H1 (cell line): ENCODE measurements around the gene PSPC1. TPM values are rescaled to one million over a fixed set of nuclear protein-coding genes. Genes with fewer than 3 reads are reported as not detected.

Experiments
- CTCF ChIA-PET: fragments of 300-600 bp; sonication (Branson Sonifier 250); formaldehyde crosslinking; loops from one replicate; lab custom pipeline; 2021; ENCODE audit not compliant: partially characterized antibody; lab: Charles Lee
- POLR2A ChIA-PET: fragments of 300-600 bp; sonication (Branson Sonifier 250); formaldehyde crosslinking; loops from one replicate; lab custom pipeline; 2021; ENCODE audit warnings: inconsistent platforms; ENCODE audit not compliant: partially characterized antibody; lab: Charles Lee
- DNase-seq, 2 experiments: peaks; one replicate each; pipeline versions ENCODE4 v3.0.0 to v3.0.0-alpha.2; 2010 to 2022; ENCODE audit warnings: low spot score in 2 of 2, low read depth in 1 of 2, mixed read lengths in 1 of 2
- FAIRE-seq: peaks from 2 replicates; lab custom pipeline; 2011; peaks lifted over from hg19 to GRCh38; lab: Jason Lieb, UNC
- H2AFZ ChIP-seq: 2 replicates; pipeline ENCODE4 v1.8.1; 2012; ENCODE audit warnings: low read length, inconsistent platforms
- H2AK5ac ChIP-seq: 2 replicates; pipeline ENCODE4 v1.6.1; 2013; ENCODE audit warnings: low read depth, low read length
- H2BK120ac ChIP-seq: replicated peaks from 2 replicates; pipeline ENCODE3; 2013; ENCODE audit warnings: low read depth, low read length, inconsistent platforms
- H2BK12ac ChIP-seq: 2 replicates; pipeline ENCODE4 v1.6.1; 2013; ENCODE audit warnings: low read depth, low read length
- H2BK15ac ChIP-seq: 2 replicates; pipeline ENCODE4 v1.6.1; 2013; ENCODE audit warnings: low read length
- H2BK20ac ChIP-seq: 2 replicates; pipeline ENCODE4 v1.6.1; 2013; ENCODE audit warnings: low read length
- H2BK5ac ChIP-seq: 2 replicates; pipeline ENCODE4 v1.6.1; 2013; ENCODE audit warnings: low read depth, low read length
- H3K14ac ChIP-seq: 2 replicates; pipeline ENCODE4 v1.6.1; 2013; ENCODE audit warnings: inconsistent platforms; ENCODE audit not compliant: insufficient read length
- H3K18ac ChIP-seq: 2 replicates; pipeline ENCODE4 v1.6.1; 2013; ENCODE audit warnings: low read length; ENCODE audit errors: extremely low read depth
- H3K23ac ChIP-seq: 2 replicates; pipeline ENCODE4 v1.6.1; 2013; ENCODE audit warnings: inconsistent platforms; ENCODE audit not compliant: insufficient read length
- H3K23me2 ChIP-seq: 2 replicates; pipeline ENCODE4 v1.6.1; 2013; ENCODE audit warnings: low read depth, low read length
- H3K27ac ChIP-seq: 2 replicates; pipeline ENCODE4 v1.6.1; 2011; ENCODE audit warnings: low read depth, low read length, inconsistent platforms
- H3K27me3 ChIP-seq, 4 experiments: replicated peaks in 1 of 4; 1 replicate in 1 of 4; 2 replicates in 3 of 4; pipeline versions ENCODE4 v1.6.1 to v1.8.1; 2011 to 2013; ENCODE audit warnings: low read length in 3 of 4, mild to moderate bottlenecking in 3 of 4, inconsistent platforms in 2 of 4, mixed read lengths in 2 of 4, moderate library complexity in 1 of 4; ENCODE audit not compliant: control insufficient read depth in 3 of 4, insufficient read depth in 3 of 4; ENCODE audit errors: extremely low read depth in 1 of 4
- H3K36me3 ChIP-seq, 4 experiments: 2 replicates each; pipeline versions ENCODE4 v1.6.1 to v1.8.1; 2011 to 2013; ENCODE audit warnings: mild to moderate bottlenecking in 4 of 4, low read length in 3 of 4, moderate library complexity in 2 of 4, control low read depth in 1 of 4, inconsistent platforms in 1 of 4; ENCODE audit not compliant: insufficient read depth in 4 of 4, control insufficient read depth in 2 of 4
- H3K4ac ChIP-seq: replicated peaks from 2 replicates; pipeline ENCODE3; 2013; ENCODE audit warnings: low read length, low read depth, mixed read lengths, inconsistent platforms; ENCODE audit not compliant: insufficient read length
- H3K4me1 ChIP-seq, 4 experiments: replicated peaks in 1 of 4; 1 replicate in 1 of 4; 2 replicates in 3 of 4; pipeline versions ENCODE4 v1.6.1 to v1.8.1; 2011 to 2013; ENCODE audit warnings: low read length in 3 of 4, inconsistent platforms in 2 of 4, mixed read lengths in 1 of 4; ENCODE audit not compliant: insufficient read depth in 4 of 4, control insufficient read depth in 3 of 4
- H3K4me2 ChIP-seq, 2 experiments: 2 replicates each; pipeline versions ENCODE4 v1.6.1 to v1.8.1; 2011 to 2013; ENCODE audit warnings: low read depth in 2 of 2, low read length in 2 of 2, control low read depth in 1 of 2, inconsistent platforms in 1 of 2, mild to moderate bottlenecking in 1 of 2; ENCODE audit not compliant: insufficient read depth in 1 of 2
- H3K4me3 ChIP-seq, 4 experiments: fragments of 200-600, 300-600 bp in 1 of 4; sonication (generic), shearing (Covaris generic), sonication (Bioruptor Twin) in 1 of 4; 2 replicates each; pipeline versions ENCODE4 v1.5.1 to v1.8.1; 2011 to 2016; ENCODE audit warnings: low read length in 4 of 4, low read depth in 3 of 4, control low read depth in 2 of 4, inconsistent platforms in 2 of 4, mild to moderate bottlenecking in 2 of 4, mixed read lengths in 1 of 4, moderate library complexity in 1 of 4; ENCODE audit not compliant: insufficient read depth in 2 of 4; ENCODE audit errors: extremely low read depth in 1 of 4
- H3K56ac ChIP-seq: replicated peaks from 2 replicates; pipeline ENCODE3; 2013; ENCODE audit warnings: low read depth, mild to moderate bottlenecking, mixed read lengths, low read length, inconsistent platforms; ENCODE audit not compliant: insufficient read length
- H3K79me1 ChIP-seq: 2 replicates; pipeline ENCODE4 v1.6.1; 2013; ENCODE audit warnings: low read depth, low read length, control low read depth
- H3K79me2 ChIP-seq, 2 experiments: 2 replicates each; pipeline versions ENCODE4 v1.6.1 to v1.8.1; 2012 to 2013; ENCODE audit warnings: low read length in 2 of 2, mild to moderate bottlenecking in 2 of 2, inconsistent platforms in 1 of 2; ENCODE audit not compliant: insufficient read depth in 2 of 2, control insufficient read depth in 1 of 2
- H3K9ac ChIP-seq, 4 experiments: replicated peaks in 1 of 4; 1 replicate in 1 of 4; 2 replicates in 3 of 4; pipeline versions ENCODE4 v1.6.1 to v1.8.1; 2011 to 2013; ENCODE audit warnings: low read depth in 3 of 4, low read length in 3 of 4, control low read depth in 2 of 4, mild to moderate bottlenecking in 2 of 4, moderate library complexity in 2 of 4, inconsistent platforms in 1 of 4; ENCODE audit errors: extremely low read depth in 1 of 4
- H3K9me3 ChIP-seq, 2 experiments: 2 replicates each; pipeline versions ENCODE4 v1.6.1 to v1.8.1; 2012 to 2013; ENCODE audit warnings: mild to moderate bottlenecking in 2 of 2, moderate library complexity in 2 of 2, control low read depth in 1 of 2, inconsistent platforms in 1 of 2, low read depth in 1 of 2, low read length in 1 of 2, mixed read lengths in 1 of 2; ENCODE audit not compliant: insufficient read depth in 2 of 2
- H4K20me1 ChIP-seq, 2 experiments: replicated peaks in 1 of 2; 2 replicates each; pipeline versions ENCODE3 to v1.8.1; 2011 to 2013; ENCODE audit warnings: inconsistent platforms in 2 of 2, low read length in 2 of 2, mild to moderate bottlenecking in 1 of 2; ENCODE audit not compliant: insufficient read depth in 2 of 2, control insufficient read depth in 1 of 2
- H4K5ac ChIP-seq: 2 replicates; pipeline ENCODE4 v1.6.1; 2013; ENCODE audit warnings: low read length, low read depth, mixed read lengths, inconsistent platforms; ENCODE audit not compliant: insufficient read length
- H4K8ac ChIP-seq: 2 replicates; pipeline ENCODE4 v1.8.0; 2013; ENCODE audit warnings: mild to moderate bottlenecking, moderate library complexity, low read length, inconsistent platforms; ENCODE audit not compliant: insufficient read depth; ENCODE audit errors: extremely low read depth
- H4K91ac ChIP-seq: replicated peaks from 2 replicates; pipeline ENCODE3; 2013; ENCODE audit warnings: low read length, mixed read lengths, inconsistent platforms; ENCODE audit not compliant: insufficient read length
- ASH2L ChIP-seq: fragments of 200-600, 300-600 bp; sonication (generic); IDR thresholded peaks from one replicate; pipeline ENCODE4 v1.7.1; 2017; ENCODE audit warnings: low read length
- NANOG ChIP-seq: IDR thresholded peaks from 2 replicates; pipeline ENCODE4 v1.6.1; 2011; ENCODE audit warnings: low read length, low read depth, mild to moderate bottlenecking, inconsistent platforms; ENCODE audit not compliant: insufficient read depth, poor library complexity, severe bottlenecking
- POU5F1 ChIP-seq: IDR thresholded peaks from 2 replicates; pipeline ENCODE4 v1.6.1; 2011; ENCODE audit warnings: low read depth, mild to moderate bottlenecking, low read length, moderate library complexity
- RBBP5 ChIP-seq: IDR thresholded peaks from 2 replicates; pipeline ENCODE4 v1.7.1; 2012; ENCODE audit warnings: low read depth, mild to moderate bottlenecking, inconsistent platforms, low read length, moderate library complexity, borderline replicate concordance
- SIN3A ChIP-seq, 2 experiments: IDR thresholded peaks in 1 of 2; conservative IDR thresholded peaks in 1 of 2; 2 replicates each; pipeline ENCODE4 v1.6.1; 2011 to 2012; ENCODE audit warnings: low read length in 2 of 2, improper control_type of control experiment in 1 of 2, low read depth in 1 of 2, mild to moderate bottlenecking in 1 of 2
- SP1 ChIP-seq: IDR thresholded peaks from 2 replicates; pipeline ENCODE4 v1.6.1; 2011; ENCODE audit warnings: low read depth, low read length
- TEAD4 ChIP-seq: IDR thresholded peaks from 2 replicates; pipeline ENCODE4 v1.6.1; 2012; ENCODE audit warnings: low read depth, low read length, inconsistent platforms, mixed read lengths
- WGBS, 2 experiments: shearing (Covaris generic) in 1 of 2; methylation state at CpG; one replicate each; pipeline versions ENCODE4 v1.1.6 to v1.1.7; 2013 to 2015; ENCODE audit warnings: low lambda C conversion rate in 2 of 2, mixed read lengths in 2 of 2, inconsistent platforms in 1 of 2, low coverage in 1 of 2, missing lambda C conversion rate in 1 of 2; ENCODE audit not compliant: insufficient replicate concordance in 2 of 2, insufficient coverage in 1 of 2, insufficient read length in 1 of 2; ENCODE audit errors: extremely low coverage in 1 of 2, missing lambda C conversion rate in 1 of 2; 5-methylcytosine and 5-hydroxymethylcytosine counted together
- polyA plus RNA-seq, 7 experiments: library from polyadenylated mRNA; depleted of rRNA in 3 of 7; stranded (reverse) in 5 of 7; unstranded in 2 of 7; fragments of >200 nt in 5 of 7; fragments of 200-250 nt in 2 of 7; gene quantifications; 1 replicate in 5 of 7; 2 replicates in 1 of 7; 4 replicates in 1 of 7; pipeline versions ENCODE4 v1.2.1 to v1.2.3, GENCODE V29; 2011 to 2013; ENCODE audit warnings: missing spikeins in 2 of 7, mixed read lengths in 2 of 7
- total RNA-seq: library from RNA; stranded (reverse); fragmentation: NEBNext Ultra II Directional; extraction: Animal tissue kit (Norgen Biotek cat#: 25700); gene quantifications from 2 replicates; pipeline ENCODE4 v1.2.1, GENCODE V29; 2021

PSPC1 gene
- total and polyA plus RNA-seq, 2 of the 8 experiments (the other 6 are each of a cell fraction or from before 2014, with no cell fraction given) = 53.4 to 97.4 TPM

GRCh38 chr13:19794631-19795030, 11.9 kb upstream of the PSPC1 start:
- FAIRE-seq = no peak
- no peak overlapping the region for H2BK12ac ChIP-seq
- no peaks in the 10 kb centered on the region for H3K79me2 ChIP-seq
- no peaks in the 10 kb centered on the region for H3K23me2 ChIP-seq
- H3K23ac ChIP-seq = no peak overlapping the region
- peak; percentile 43 to 60; a peak in 1 of 4 replicates for TF ChIP-seq SIN3A (conservative IDR thresholded peaks at IDR 0.05 in 1 of 2, IDR thresholded peaks at IDR 0.05 in 1 of 2; ENCODE audit: low read depth in 1 of 2, low read length in 2 of 2)
- no peak for TF ChIP-seq NANOG
- no peak for TF ChIP-seq POU5F1
- TF ChIP-seq SP1 = peak; percentile 93
- peak; percentile 90 for TF ChIP-seq ASH2L
- peak; percentile 97; the same call in 1 of the 2 replicates for TF ChIP-seq RBBP5
- peak; percentile 79 for TF ChIP-seq TEAD4
- no peak overlapping the region for H3K4ac ChIP-seq
- no peaks in the 10 kb centered on the region for H4K20me1 ChIP-seq
- ChIA-PET CTCF (interaction anchor here (1.1 kb wide), 1 partner anchor 33 kb away, joined by 6 read pairs; no protein-coding TSS in a partner anchor), POLR2A (interaction anchor here (0.7 to 1.8 kb wide), 5 partner anchors 11 to 70 kb away, joined by 3 to 9 read pairs (median 4); partner anchors contain the start of genes PSPC1 and ZMYM5)
- H3K9ac ChIP-seq = peak overlapping the region in 1 of 4 experiments; percentile 20; a peak in 1 of 7 replicates
- peak overlapping the region; percentile 58; the same call in 1 of the 2 replicates for H3K27ac ChIP-seq
- no peaks in the 10 kb centered on the region for H3K9me3 ChIP-seq
- no peak overlapping the region for H3K56ac ChIP-seq
- no peak overlapping the region for H3K14ac ChIP-seq
- H3K4me2 ChIP-seq = peak overlapping the region; percentile 40 to 45; a peak in 3 of 4 replicates
- no peak overlapping the region for H4K5ac ChIP-seq
- no peaks in the 10 kb centered on the region; the same call in 1 of the 2 replicates for H3K79me1 ChIP-seq
- no peak overlapping the region for H2BK15ac ChIP-seq
- H4K91ac ChIP-seq = no peak overlapping the region
- H3K36me3 ChIP-seq = no peaks in the 10 kb centered on the region
- no peak overlapping the region; the same call in 1 of the 2 replicates for H2BK5ac ChIP-seq
- no peak overlapping the region for H2AK5ac ChIP-seq
- no peak overlapping the region for H2BK20ac ChIP-seq
- no peak overlapping the region for H3K18ac ChIP-seq
- H2AFZ ChIP-seq = no peak overlapping the region
- H4K8ac ChIP-seq = no peak overlapping the region
- 66% methylated on average over 4 of the region's 4 CpGs; no CpG with 5 or more reads in 1 of the 2 experiments for WGBS, 2 experiments
- DNase-seq = peak in 1 of 2 experiments; percentile 19
- H3K4me1 ChIP-seq = peaks cover 0 to 5% (median 1%) of the 10 kb centered on the region in 4 experiments; a peak in 3 of 7 replicates
- H3K27me3 ChIP-seq = no peaks in the 10 kb centered on the region
- no peak overlapping the region for H2BK120ac ChIP-seq
- peak overlapping the region in 1 of 4 experiments; percentile 13; a peak in 1 of 8 replicates for H3K4me3 ChIP-seq
